Nephron (organoid): ENCODE measurements around the gene MAGI3.

ENCODE experiments used
- H3K27ac Mint-ChIP-seq, 3 experiments: 2 replicates each; pipeline ENCODE4 v1.8.0; 2020; ENCODE audit warnings: mixed read lengths in 3 of 3, mild to moderate bottlenecking in 2 of 3, moderate library complexity in 1 of 3
- H3K27me3 Mint-ChIP-seq: 2 replicates; pipeline ENCODE4 v1.8.0; 2021; ENCODE audit warnings: low read depth, mild to moderate bottlenecking, moderate library complexity, mixed read lengths
- H3K36me3 Mint-ChIP-seq: 2 replicates; pipeline ENCODE4 v1.8.0; 2020; ENCODE audit warnings: low read depth, mixed read lengths
- H3K4me1 Mint-ChIP-seq: 2 replicates; pipeline ENCODE4 v1.8.0; 2020; ENCODE audit warnings: mixed read lengths
- H3K4me3 Mint-ChIP-seq, 3 experiments: 2 replicates each; pipeline ENCODE4 v1.8.0; 2020; ENCODE audit warnings: mild to moderate bottlenecking in 3 of 3, mixed read lengths in 3 of 3, moderate library complexity in 2 of 3
- H3K9me3 Mint-ChIP-seq: 2 replicates; pipeline ENCODE4 v1.8.0; 2020; ENCODE audit warnings: mixed read lengths
- CTCF ChIP-seq, 3 experiments: fragments of 200-600 bp; sonication (generic); IDR thresholded peaks; one replicate each; pipeline ENCODE4 v1.5.0; 2021; ENCODE audit warnings: antibody characterized with exemption in 3 of 3; ENCODE audit not compliant: unreplicated experiment in 3 of 3

The MAGI3 gene

GRCh38 chr1:113389953-113390834 lies at the start of gene MAGI3:
TSS of gene MAGI3 (plus strand) at chr1:113390515. CDS start at chr1:113391034, 519 bp downstream.
- Mint-ChIP-seq H3K27ac (peak within 1 kb of the TSS; percentile 53 to 87 (median 71)), H3K27me3 (no peaks in the 10 kb centered on the region), H3K9me3 (no peaks in the 10 kb centered on the region), H3K36me3 (no peaks in the 10 kb centered on the region), H3K4me3 (peak within 1 kb of the TSS; percentile 84 to 88 (median 87)), H3K4me1 (peaks cover 28% of the 10 kb centered on the region)
- no peak for TF ChIP-seq CTCF (IDR thresholded peaks at IDR 0.05; ENCODE audit: unreplicated experiment in 3 of 3)

- Mint-ChIP-seq H3K27me3 (no peaks in the 10 kb centered on the region), H3K4me3 (no peak overlapping the region), H3K9me3 (no peaks in the 10 kb centered on the region), H3K27ac (no peak overlapping the region), H3K36me3 (no peaks in the 10 kb centered on the region), H3K4me1 (no peaks in the 10 kb centered on the region)
- no peak for TF ChIP-seq CTCF (IDR thresholded peaks at IDR 0.05; ENCODE audit: unreplicated experiment in 3 of 3)
Observed at GRCh38 chr1:113353580-113353979, 36.7 kb upstream of the MAGI3 start.

- H3K4me1 Mint-ChIP-seq = no peaks in the 10 kb centered on the region
- TF ChIP-seq CTCF (IDR thresholded peaks at IDR 0.05; ENCODE audit: unreplicated experiment in 3 of 3) = no peak
Observed at GRCh38 chr1:113363935-113364334, 26.4 kb upstream of the MAGI3 start.

DNA sequence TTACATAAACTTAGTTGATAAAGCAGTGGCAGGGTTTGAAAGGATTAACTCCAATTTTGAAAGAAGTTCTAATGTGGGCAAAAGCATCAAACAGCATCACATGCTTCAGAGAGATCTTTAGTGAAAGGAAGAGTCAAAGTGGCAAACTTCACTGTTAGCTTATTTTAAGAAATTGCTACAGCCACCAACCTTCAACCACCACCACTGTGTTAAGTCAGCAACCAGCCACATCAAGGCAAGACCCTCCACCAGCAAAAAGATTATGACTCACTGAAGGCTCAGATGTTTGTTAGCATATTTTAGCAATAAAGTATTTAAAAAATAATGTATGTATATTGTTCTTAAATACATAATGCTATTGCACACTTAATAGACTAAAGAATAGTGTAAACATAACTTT lies 21.3 kb upstream of the MAGI3 start:
- H3K27me3 Mint-ChIP-seq = no peaks in the 10 kb centered on the region
- H3K4me1 Mint-ChIP-seq = no peaks in the 10 kb centered on the region
- TF ChIP-seq CTCF (IDR thresholded peaks at IDR 0.05; ENCODE audit: unreplicated experiment in 3 of 3) = no peak

More at GRCh38 chr1:113363935-113364334, 26.4 kb upstream of the MAGI3 start:
- H3K27ac Mint-ChIP-seq = no peak overlapping the region
- H3K4me3 Mint-ChIP-seq = no peak overlapping the region
- no peaks in the 10 kb centered on the region for H3K27me3 Mint-ChIP-seq
- H3K9me3 Mint-ChIP-seq = peaks cover 3% of the 10 kb centered on the region
- no peaks in the 10 kb centered on the region for H3K36me3 Mint-ChIP-seq

DNA sequence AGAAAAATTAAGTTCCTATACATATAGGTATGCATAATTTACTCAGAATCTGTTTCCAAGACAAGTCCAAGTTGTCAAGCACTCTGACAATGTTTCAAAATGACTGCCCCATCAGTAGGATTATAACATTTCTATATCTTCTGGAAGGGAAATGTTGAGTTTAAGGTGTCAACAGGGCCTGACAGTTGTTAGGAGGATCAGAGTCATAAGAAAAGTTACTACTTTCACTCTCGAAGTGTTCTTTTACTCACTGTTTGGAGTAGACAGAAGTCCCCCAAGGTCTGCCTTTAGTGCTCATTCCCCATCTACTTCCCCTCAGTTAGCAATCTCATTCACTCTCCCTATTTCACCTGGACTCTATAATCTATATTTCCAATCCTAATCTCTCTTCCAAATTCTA lies 20.6 kb upstream of the MAGI3 start:
- no peaks in the 10 kb centered on the region for H3K9me3 Mint-ChIP-seq
- no peak overlapping the region for H3K4me3 Mint-ChIP-seq
- no peaks in the 10 kb centered on the region for H3K36me3 Mint-ChIP-seq
- TF ChIP-seq CTCF (IDR thresholded peaks at IDR 0.05; ENCODE audit: unreplicated experiment in 3 of 3) = no peak
- no peak overlapping the region for H3K27ac Mint-ChIP-seq
- no peaks in the 10 kb centered on the region for H3K27me3 Mint-ChIP-seq
- no peaks in the 10 kb centered on the region for H3K4me1 Mint-ChIP-seq

More for the DNA sequence above, 21.3 kb upstream of the MAGI3 start:
- Mint-ChIP-seq H3K9me3 (no peaks in the 10 kb centered on the region), H3K4me3 (no peak overlapping the region), H3K36me3 (no peaks in the 10 kb centered on the region), H3K27ac (no peak overlapping the region)

DNA sequence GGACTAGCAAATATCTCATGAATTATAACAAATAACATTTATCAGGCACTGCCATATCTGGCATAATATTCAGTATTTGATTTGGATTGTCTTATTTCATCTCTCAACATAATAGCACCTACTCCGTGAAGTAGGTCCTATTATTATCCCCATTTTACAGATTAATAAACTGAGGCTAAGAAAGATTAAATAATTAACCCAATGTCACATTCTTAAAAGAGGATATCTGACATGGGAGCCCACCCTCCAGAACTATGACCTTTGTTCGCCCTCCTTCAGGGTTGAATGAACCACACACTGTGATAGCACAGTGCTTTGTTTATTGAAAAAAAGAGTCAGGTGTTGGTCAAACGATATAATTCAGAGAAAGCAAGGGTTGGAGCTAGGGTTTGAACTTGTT lies 19.4 kb upstream of the MAGI3 start:
- Mint-ChIP-seq H3K27me3 (no peaks in the 10 kb centered on the region), H3K36me3 (no peaks in the 10 kb centered on the region), H3K9me3 (no peaks in the 10 kb centered on the region)

More for the DNA sequence above, 19.4 kb upstream of the MAGI3 start:
- TF ChIP-seq CTCF (IDR thresholded peaks at IDR 0.05; ENCODE audit: unreplicated experiment in 3 of 3) = no peak
- Mint-ChIP-seq H3K27ac (no peak overlapping the region), H3K4me3 (no peak overlapping the region), H3K4me1 (no peaks in the 10 kb centered on the region)
